LoVo (cell line): Measurements from ENCODE around the gene PAMR1.

Experiments used
- DNase-seq: peaks from one replicate; pipeline ENCODE4 v3.0.0-alpha.2; 2016; ENCODE audit warnings: low spot score

The PAMR1 gene

GRCh38 chr11:35454362-35454761 is 71.1 kb downstream of the PAMR1 start:
- DNase-seq = no peak

- no peak for DNase-seq
Observed at GRCh38 chr11:35436581-35437250, 88.7 kb downstream of the PAMR1 start.

- no peak for DNase-seq
Observed at GRCh38 chr11:35433588-35433987, 91.8 kb downstream of the PAMR1 start.

- no peak for DNase-seq
Observed at GRCh38 chr11:35432464-35432863, 93.0 kb downstream of the PAMR1 start.

GRCh38 chr11:35427071-35427470 is 98.3 kb downstream of the PAMR1 start:
- no peak for DNase-seq

- DNase-seq = no peak
Observed at GRCh38 chr11:35426351-35426750, 99.1 kb downstream of the PAMR1 start.

GRCh38 chr11:35425603-35426212 is 99.7 kb downstream of the PAMR1 start:
- DNase-seq = no peak

- DNase-seq = no peak
Observed at GRCh38 chr11:35424157-35424940, 101.1 kb downstream of the PAMR1 start.

GRCh38 chr11:35420371-35420770 is 105.0 kb downstream of the PAMR1 start:
- DNase-seq = no peak

GRCh38 chr11:35419830-35420333 is 105.5 kb downstream of the PAMR1 start:
- DNase-seq = no peak

- no peak for DNase-seq
Observed at GRCh38 chr11:35419184-35419829, 106.1 kb downstream of the PAMR1 start, which contains the start of gene SLC1A2. SLC1A2 (minus strand) TSS chr11:35419558; CDS start chr11:35418966, 592 bp downstream.

GRCh38 chr11:35418282-35419183 is 106.9 kb downstream of the PAMR1 start:
- no peak for DNase-seq

- no peak for DNase-seq
Observed at GRCh38 chr11:35415487-35415886, 109.9 kb downstream of the PAMR1 start.

GRCh38 chr11:35414776-35415175 is 110.6 kb downstream of the PAMR1 start:
- no peak for DNase-seq

GRCh38 chr11:35414311-35414710 is 111.1 kb downstream of the PAMR1 start:
- no peak for DNase-seq

- no peak for DNase-seq
Observed at GRCh38 chr11:35413598-35413997, 111.8 kb downstream of the PAMR1 start.

- no peak for DNase-seq
Observed at GRCh38 chr11:35412285-35412684, 113.1 kb downstream of the PAMR1 start.

GRCh38 chr11:35407041-35407440 is 118.4 kb downstream of the PAMR1 start:
- DNase-seq = no peak

- no peak for DNase-seq
Observed at GRCh38 chr11:35404388-35404775, 121.0 kb downstream of the PAMR1 start.

- no peak for DNase-seq
Observed at GRCh38 chr11:35403765-35404387, 121.5 kb downstream of the PAMR1 start.
